ENCODE results near the gene RASA3. TPM values are rescaled to one million over a fixed set of nuclear protein-coding genes. Genes with fewer than 3 reads are reported as not detected.

Gene RASA3
- total RNA-seq, 1 donor from 2014 or later = 2.9 TPM

- Mint-ChIP-seq H3K27me3 (ENCODE audit: insufficient read depth, low read depth) (peaks cover 4% of the 10 kb centered on the region), H3K27ac (no peak overlapping the region)
- H3K4me2 ChIP-seq = no peak overlapping the region
Measured at GRCh38 chr13:114174529-114174961, 42.1 kb upstream of the RASA3 start.

DNA sequence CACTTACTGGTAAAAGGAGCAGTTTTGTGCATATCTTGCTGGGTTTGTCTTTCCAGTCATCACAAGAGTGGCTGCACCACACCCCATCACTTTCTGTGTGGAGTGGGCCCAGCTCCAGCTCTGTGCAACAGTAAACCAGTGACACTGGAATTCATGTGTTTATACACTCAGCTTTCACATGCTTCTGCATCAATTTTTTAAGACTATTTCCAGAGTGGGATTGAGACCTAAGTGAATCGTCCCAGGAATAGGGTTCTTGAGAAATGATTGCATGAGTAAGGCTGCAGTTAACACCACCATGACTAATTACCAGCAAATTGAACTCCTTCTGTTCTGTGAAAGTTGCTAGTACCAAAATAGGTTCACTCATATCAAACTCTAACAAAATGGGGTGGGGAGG, 41.3 kb upstream of the RASA3 start:
- Mint-ChIP-seq H3K27ac (no peak overlapping the region), H3K36me3 (no peaks in the 10 kb centered on the region), H3K27me3 (ENCODE audit: insufficient read depth, low read depth) (peaks cover 4% of the 10 kb centered on the region), H3K4me3 (no peak overlapping the region), H3K9me3 (peaks cover 13% of the 10 kb centered on the region), H3K4me1 (peaks cover 5% of the 10 kb centered on the region)
- Histone ChIP-seq H3K9me3 (ENCODE audit: low read depth) (peaks cover 5% of the 10 kb centered on the region), H3F3A (ENCODE audit: low read depth) (no peaks in the 10 kb centered on the region), H3K27ac (no peak overlapping the region), H3K36me3 (no peaks in the 10 kb centered on the region), H3K4me3 (no peak overlapping the region), H2AFZ (replicated peaks) (no peak overlapping the region), H3K27me3 (no peaks in the 10 kb centered on the region), H3K4me2 (no peak overlapping the region), H3K79me2 (ENCODE audit: low read depth) (no peaks in the 10 kb centered on the region), H4K20me1 (ENCODE audit: low read depth) (no peaks in the 10 kb centered on the region), H3K4me1 (no peaks in the 10 kb centered on the region), H3K9ac (no peak overlapping the region)
- TF ChIP-seq EZH2 (IDR thresholded peaks at IDR 0.05) = no peak
- TF ChIP-seq EZH2phosphoT487 (IDR thresholded peaks at IDR 0.05) = no peak
- TF ChIP-seq CTCF (IDR thresholded peaks at IDR 0.05) = no peak
- DNase-seq (ENCODE audit: low spot score) = no peak

More at GRCh38 chr13:114174529-114174961, 42.1 kb upstream of the RASA3 start:
- no peak for TF ChIP-seq CTCF (IDR thresholded peaks at IDR 0.05)
- no peak for TF ChIP-seq EZH2 (IDR thresholded peaks at IDR 0.05)
- no peak for DNase-seq (ENCODE audit: low spot score)
- H3K9me3 ChIP-seq (ENCODE audit: low read depth) = peaks cover 5% of the 10 kb centered on the region
- Mint-ChIP-seq H3K4me1 (peaks cover 13% of the 10 kb centered on the region), H3K9me3 (peaks cover 9% of the 10 kb centered on the region), H3K36me3 (no peaks in the 10 kb centered on the region), H3K4me3 (no peak overlapping the region)
- no peaks in the 10 kb centered on the region for H3K79me2 ChIP-seq (ENCODE audit: low read depth)
- H3F3A ChIP-seq (ENCODE audit: low read depth) = no peaks in the 10 kb centered on the region
- H2AFZ ChIP-seq (replicated peaks) = no peak overlapping the region
- no peaks in the 10 kb centered on the region for H3K36me3 ChIP-seq
- H3K4me3 ChIP-seq = no peak overlapping the region
- no peak overlapping the region for H3K27ac ChIP-seq
- peaks cover 5% of the 10 kb centered on the region for H3K4me1 ChIP-seq
- H3K9ac ChIP-seq = no peak overlapping the region
- H3K27me3 ChIP-seq = no peaks in the 10 kb centered on the region
- H4K20me1 ChIP-seq (ENCODE audit: low read depth) = no peaks in the 10 kb centered on the region

- Mint-ChIP-seq H3K27ac (no peak overlapping the region), H3K36me3 (no peaks in the 10 kb centered on the region), H3K27me3 (ENCODE audit: insufficient read depth, low read depth) (peaks cover 4% of the 10 kb centered on the region), H3K4me1 (peaks cover under 1% of the 10 kb centered on the region), H3K9me3 (peaks cover 13% of the 10 kb centered on the region), H3K4me3 (no peak overlapping the region)
- DNase-seq (ENCODE audit: low spot score) = no peak
- H3K4me2 ChIP-seq = no peak overlapping the region
- TF ChIP-seq EZH2 (IDR thresholded peaks at IDR 0.05) = no peak
- TF ChIP-seq EZH2phosphoT487 (IDR thresholded peaks at IDR 0.05) = no peak
- TF ChIP-seq CTCF (IDR thresholded peaks at IDR 0.05) = no peak
- no peaks in the 10 kb centered on the region for H3K27me3 ChIP-seq
- H3F3A ChIP-seq (ENCODE audit: low read depth) = no peaks in the 10 kb centered on the region
- no peak overlapping the region for H2AFZ ChIP-seq (replicated peaks)
- H3K9ac ChIP-seq = no peak overlapping the region
- no peaks in the 10 kb centered on the region for H3K4me1 ChIP-seq
- no peaks in the 10 kb centered on the region for H4K20me1 ChIP-seq (ENCODE audit: low read depth)
- H3K4me3 ChIP-seq = no peak overlapping the region
- H3K9me3 ChIP-seq (ENCODE audit: low read depth) = peaks cover 5% of the 10 kb centered on the region
- H3K27ac ChIP-seq = no peak overlapping the region
- no peaks in the 10 kb centered on the region for H3K36me3 ChIP-seq
- H3K79me2 ChIP-seq (ENCODE audit: low read depth) = no peaks in the 10 kb centered on the region
Measured at GRCh38 chr13:114173272-114173671, 40.8 kb upstream of the RASA3 start.

Measured in neural progenitor cell (in vitro differentiated cells).